Astrocyte of the cerebellum (primary cell): ENCODE measurements around the gene RAB24.

Experiments
- DNase-seq: peaks from one replicate; pipeline ENCODE4 v3.0.0-alpha.2; 2011; ENCODE audit warnings: low read depth
- H3K4me3 ChIP-seq: 2 replicates; pipeline ENCODE4 v1.5.1; 2011; ENCODE audit warnings: mild to moderate bottlenecking, low read depth, low read length, moderate library complexity
- in situ Hi-C: cut with HindIII; loops from 2 replicates; pipeline ENCODE4 v1.10.0; 2017; ENCODE audit warnings: low sequenced_read_pairs
- TF ChIP-seq, protein P1 (sequence below): IDR thresholded peaks from 2 replicates; pipeline ENCODE4 v1.5.1; 2012; ENCODE audit warnings: low read length, low read depth, moderate library complexity, mild to moderate bottlenecking; ENCODE audit errors: missing control alignments

The RAB24 gene

DNA sequence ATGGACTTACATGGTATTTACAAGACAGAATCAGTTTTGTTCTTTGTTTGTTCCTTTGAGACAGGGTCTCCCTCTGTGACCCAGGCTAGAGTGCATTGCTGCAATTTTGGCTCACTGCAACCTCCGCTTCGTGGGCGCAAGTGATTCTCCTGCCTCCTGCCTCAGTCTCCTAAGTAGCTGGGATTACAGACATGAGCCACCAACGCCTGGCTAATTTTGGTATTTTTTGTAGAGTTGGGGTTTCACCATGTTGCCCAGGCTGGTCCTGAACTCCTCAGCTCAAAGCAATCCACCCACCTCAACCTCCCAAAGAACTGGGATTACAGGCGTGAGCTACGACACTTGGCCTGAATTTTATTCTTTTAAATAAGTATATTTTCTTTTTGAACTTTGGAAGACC, 27.6 kb downstream of the RAB24 start:
- TF ChIP-seq, protein P1, sequence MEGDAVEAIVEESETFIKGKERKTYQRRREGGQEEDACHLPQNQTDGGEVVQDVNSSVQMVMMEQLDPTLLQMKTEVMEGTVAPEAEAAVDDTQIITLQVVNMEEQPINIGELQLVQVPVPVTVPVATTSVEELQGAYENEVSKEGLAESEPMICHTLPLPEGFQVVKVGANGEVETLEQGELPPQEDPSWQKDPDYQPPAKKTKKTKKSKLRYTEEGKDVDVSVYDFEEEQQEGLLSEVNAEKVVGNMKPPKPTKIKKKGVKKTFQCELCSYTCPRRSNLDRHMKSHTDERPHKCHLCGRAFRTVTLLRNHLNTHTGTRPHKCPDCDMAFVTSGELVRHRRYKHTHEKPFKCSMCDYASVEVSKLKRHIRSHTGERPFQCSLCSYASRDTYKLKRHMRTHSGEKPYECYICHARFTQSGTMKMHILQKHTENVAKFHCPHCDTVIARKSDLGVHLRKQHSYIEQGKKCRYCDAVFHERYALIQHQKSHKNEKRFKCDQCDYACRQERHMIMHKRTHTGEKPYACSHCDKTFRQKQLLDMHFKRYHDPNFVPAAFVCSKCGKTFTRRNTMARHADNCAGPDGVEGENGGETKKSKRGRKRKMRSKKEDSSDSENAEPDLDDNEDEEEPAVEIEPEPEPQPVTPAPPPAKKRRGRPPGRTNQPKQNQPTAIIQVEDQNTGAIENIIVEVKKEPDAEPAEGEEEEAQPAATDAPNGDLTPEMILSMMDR, result no peak
- no peak for DNase-seq
- H3K4me3 ChIP-seq, result no peak overlapping the region
- in situ Hi-C loops, result no loop called here

DNA sequence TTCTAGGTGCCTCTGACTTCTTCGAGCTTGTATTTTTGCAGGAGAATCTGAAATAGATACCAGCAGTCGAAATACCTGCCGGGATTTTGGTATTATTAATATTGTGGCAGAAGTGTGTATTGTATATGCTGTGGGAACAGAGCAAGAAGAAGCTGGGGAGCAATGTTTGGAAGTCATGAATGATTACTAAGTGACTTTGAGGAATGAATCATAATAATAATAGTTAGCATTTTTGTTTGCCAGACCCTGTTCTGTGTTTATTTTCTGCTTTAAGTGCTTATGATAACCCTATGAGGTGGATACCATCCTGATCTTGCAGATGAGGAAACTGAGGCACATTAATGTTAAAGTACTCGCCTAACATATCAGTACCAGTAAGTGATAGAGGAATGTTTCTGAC, 32.4 kb downstream of the RAB24 start:
- TF ChIP-seq, protein P1, result no peak
- DNase-seq, result no peak
- in situ Hi-C loops, result no loop called here
- H3K4me3 ChIP-seq, result no peak overlapping the region

DNA sequence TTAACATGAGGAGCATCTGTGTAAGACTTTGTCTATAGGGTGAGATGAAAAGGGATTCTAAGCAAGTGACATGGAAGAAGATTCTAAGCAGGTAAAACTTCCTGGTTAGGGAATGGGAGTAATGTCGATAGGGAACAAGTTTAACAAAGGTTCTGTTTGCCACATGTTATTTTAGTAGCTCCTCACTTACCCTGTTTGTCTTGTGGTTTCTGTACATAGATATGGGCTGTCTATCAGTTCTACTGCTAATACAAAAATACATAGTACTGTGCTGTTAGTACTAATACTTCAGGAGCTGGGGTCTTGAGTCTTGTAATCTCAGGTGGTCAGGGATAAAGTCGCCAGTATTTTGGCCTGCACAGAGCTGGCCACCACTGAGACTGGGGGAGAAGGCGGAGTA, 32.9 kb downstream of the RAB24 start:
- no peak for DNase-seq
- in situ Hi-C loops, result no loop called here
- H3K4me3 ChIP-seq, result no peak overlapping the region
- TF ChIP-seq, protein P1, result no peak

DNA sequence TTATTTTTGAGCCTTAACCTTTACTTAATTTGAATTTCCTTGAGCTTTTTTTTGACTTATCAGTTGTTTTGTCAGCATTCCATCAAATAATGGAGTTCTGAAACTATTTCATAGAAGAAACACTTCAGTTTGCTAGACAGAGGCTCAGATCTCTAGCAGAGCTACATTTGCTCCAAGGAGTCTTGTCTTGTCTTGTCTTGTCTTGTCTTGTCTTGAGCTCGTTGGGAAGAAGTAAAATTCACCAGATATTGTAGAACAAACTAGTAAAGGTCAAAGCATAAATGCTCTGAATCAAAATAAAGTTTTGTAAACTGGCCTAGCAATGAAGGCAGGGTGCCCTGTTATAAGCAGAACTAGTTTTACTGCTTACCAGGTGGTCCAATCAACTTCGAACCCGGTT, 33.5 kb downstream of the RAB24 start:
- no peak for DNase-seq
- H3K4me3 ChIP-seq, result no peak overlapping the region
- TF ChIP-seq, protein P1, result no peak
- in situ Hi-C loops, result no loop called here

DNA sequence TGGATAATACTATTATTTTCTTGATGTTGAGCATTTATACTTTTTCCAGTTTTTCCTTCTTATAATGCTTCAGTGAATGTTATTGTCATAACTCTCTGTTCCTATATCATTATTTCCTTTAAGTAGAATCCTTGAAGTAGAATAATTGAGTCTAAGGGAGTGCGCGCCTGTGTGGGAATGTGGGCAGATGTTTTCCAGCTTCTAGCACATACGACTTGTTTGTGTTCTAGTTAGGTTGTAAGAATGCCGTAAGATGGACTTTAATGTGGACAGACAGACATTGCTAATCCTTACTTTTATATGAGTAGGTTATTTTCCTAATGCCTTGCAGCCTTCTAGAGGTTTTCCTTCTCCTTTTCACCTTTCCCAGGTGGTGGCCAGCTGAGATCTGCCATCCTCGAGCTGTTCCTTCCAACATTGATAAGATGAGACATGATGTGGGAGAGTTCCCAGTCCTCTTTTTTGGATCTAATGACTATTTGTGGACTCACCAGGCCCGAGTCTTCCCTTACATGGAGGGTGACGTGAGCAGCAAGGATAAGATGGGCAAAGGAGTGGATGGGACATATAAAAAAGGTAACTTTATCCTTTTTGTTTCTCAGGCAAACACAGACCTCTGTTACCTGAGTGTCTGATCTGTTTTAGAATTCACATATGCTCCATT, 34.2 kb downstream of the RAB24 start:
- no peak for DNase-seq
- TF ChIP-seq, protein P1, result no peak
- no peak overlapping the region for H3K4me3 ChIP-seq
- in situ Hi-C loops, result no loop called here

DNA sequence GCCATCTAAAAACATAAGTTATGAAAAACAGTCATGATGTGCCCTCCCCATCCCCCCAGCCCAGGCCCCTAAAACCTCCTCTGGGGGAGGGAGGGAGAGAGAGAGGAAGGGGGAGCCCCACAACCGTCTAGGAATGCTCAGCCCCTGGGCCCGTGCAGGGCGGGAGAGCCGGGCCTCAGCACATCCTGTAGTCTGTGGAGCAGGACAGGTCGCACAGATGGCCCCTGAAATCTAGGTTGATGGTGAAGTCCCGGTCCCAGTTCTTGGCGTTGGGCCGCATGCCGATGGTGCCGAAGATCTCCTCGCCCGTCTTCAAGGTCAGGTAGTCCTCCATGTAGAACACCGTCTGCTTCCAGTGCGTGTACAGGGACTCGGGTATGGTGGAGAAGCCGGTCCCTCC, 38.1 kb downstream of the RAB24 start:
- in situ Hi-C loops, result no loop called here
- no peak overlapping the region for H3K4me3 ChIP-seq
- TF ChIP-seq, protein P1, result no peak
- DNase-seq, result no peak
